Hematopoietic multipotent progenitor cell treated with erythropoietin and hydrocortisone succinate and interleukin-3 and kit ligand, for 8 days (in vitro differentiated cells): ENCODE results near the gene CUX1.
"Not testable (repeated sequence)": the region's sequence is repeated elsewhere in the genome, so short reads cannot be mapped to it uniquely, and the experiment has no call there.

Source experiments
- DNase-seq: peaks from one replicate; pipeline ENCODE4 v3.0.0-alpha.2; 2015

The CUX1 gene

DNA sequence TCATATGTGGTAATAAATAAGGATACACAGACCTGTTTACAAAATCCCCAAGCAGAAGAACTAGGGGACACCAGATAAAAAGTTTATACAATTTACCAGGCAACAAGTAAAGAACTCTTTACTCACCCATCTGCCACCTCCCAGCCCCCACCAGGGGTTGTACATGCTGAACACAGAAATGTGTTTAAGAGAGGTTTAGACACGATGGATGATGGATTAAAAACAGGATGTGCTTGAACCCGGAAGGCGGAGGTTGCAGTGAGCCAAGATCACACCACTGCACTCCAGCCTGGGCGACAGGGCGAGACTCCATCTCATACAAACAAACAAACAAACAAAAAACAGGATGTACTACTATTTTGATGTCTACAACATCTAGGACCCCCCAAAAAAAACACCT is 511.4 kb downstream of the CUX1 start:
- DNase-seq: not testable (repeated sequence)

DNA sequence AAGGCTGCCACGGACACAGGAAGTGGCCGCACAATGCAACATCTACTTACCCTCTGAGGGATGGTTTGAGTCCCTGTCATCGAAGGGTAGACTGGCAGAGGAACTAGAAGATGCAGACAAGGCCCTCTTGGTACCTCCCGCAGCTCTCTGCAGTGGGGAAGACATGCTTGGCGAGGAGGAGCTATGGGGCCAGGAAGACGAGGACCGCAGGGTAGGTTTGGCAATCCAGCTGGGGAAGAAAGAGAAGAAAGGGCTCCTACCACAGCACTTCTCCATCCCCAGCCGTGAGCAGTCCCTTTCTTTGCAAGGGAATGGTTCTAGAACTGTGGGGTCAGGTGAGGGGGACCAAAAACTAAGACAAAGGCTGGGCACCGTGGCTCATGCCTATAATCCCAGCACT is 511.9 kb downstream of the CUX1 start:
- DNase-seq: not testable (repeated sequence)

DNA sequence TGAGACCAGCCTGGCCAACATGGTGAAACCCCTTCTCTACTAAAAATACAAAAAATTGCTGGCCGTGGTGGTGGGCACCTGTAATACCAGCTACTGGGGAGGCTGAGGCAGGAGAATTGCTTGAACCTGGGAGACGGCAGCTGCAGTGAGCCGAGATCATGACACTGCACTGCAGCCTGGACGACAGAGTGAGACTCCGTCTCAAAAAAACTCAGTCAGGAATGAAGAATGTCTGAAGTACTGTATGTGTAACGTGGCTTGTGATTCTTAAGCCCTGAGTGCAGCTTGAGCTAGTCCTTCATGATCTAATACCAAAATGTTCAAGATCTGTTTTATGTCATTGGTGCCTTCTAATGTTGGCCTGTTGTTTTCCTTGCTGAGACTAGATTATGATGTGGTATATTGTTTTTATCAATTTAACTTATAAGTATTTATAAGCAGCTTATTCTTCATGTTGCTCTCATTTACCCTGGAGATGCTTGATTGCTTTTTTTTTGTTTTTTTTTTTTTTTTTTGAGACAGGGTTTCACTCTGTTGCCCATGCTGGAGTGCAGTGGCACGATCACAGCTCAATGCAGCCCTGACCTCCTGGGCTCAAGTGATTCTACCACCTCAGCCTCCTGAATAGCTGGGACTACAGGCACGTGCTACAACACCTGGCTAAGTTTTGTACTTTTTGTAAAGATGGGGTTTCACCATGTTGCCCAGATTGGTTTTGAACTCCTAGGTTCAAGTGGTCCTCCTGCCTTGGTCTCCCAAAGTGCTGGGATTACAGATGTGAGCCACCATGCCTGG is 513.4 kb downstream of the CUX1 start:
- not testable (repeated sequence) for DNase-seq
